Neural cell (in vitro differentiated cells): ENCODE measurements around the gene ABCG2.

Experiments
- CTCF ChIP-seq: fragments of 450-650 bp; IDR thresholded peaks from 2 replicates; pipeline ENCODE4 v1.5.1; 2014; ENCODE audit warnings: antibody characterized with exemption, mild to moderate bottlenecking, moderate library complexity; ENCODE audit not compliant: poor library complexity, severe bottlenecking
- EP300 ChIP-seq: fragments of 450-650 bp; conservative IDR thresholded peaks from 2 replicates; pipeline ENCODE4 v1.6.1; 2014; ENCODE audit warnings: antibody characterized with exemption, mild to moderate bottlenecking, moderate library complexity; ENCODE audit not compliant: poor library complexity, severe bottlenecking
- EZH2 ChIP-seq: fragments of 200-600, 300-800 bp; shearing (Covaris generic), sonication (generic); IDR thresholded peaks from 2 replicates; pipeline ENCODE4 v1.6.1; 2014; ENCODE audit warnings: antibody characterized with exemption, low read length, borderline replicate concordance, mild to moderate bottlenecking; ENCODE audit not compliant: insufficient read depth, poor library complexity, severe bottlenecking
- MXI1 ChIP-seq: fragments of 450-650 bp; conservative IDR thresholded peaks from 2 replicates; pipeline ENCODE4 v1.6.1; 2014; ENCODE audit warnings: antibody characterized with exemption, mild to moderate bottlenecking; ENCODE audit not compliant: poor library complexity, severe bottlenecking
- POLR2AphosphoS5 ChIP-seq: IDR thresholded peaks from 2 replicates; pipeline ENCODE4 v1.6.1; 2012
- RAD21 ChIP-seq: fragments of 450-650 bp; conservative IDR thresholded peaks from 2 replicates; pipeline ENCODE4 v1.6.1; 2014; ENCODE audit warnings: antibody characterized with exemption, mild to moderate bottlenecking, moderate library complexity
- SMC3 ChIP-seq: fragments of 450-650 bp; conservative IDR thresholded peaks from 2 replicates; pipeline ENCODE4 v1.6.1; 2014; ENCODE audit warnings: antibody characterized with exemption, mild to moderate bottlenecking, moderate library complexity; ENCODE audit not compliant: poor library complexity
- TAF1 ChIP-seq: IDR thresholded peaks from 2 replicates; pipeline ENCODE4 v1.6.1; 2012; ENCODE audit warnings: low read depth
- TF ChIP-seq, protein P1 (sequence below): IDR thresholded peaks from 2 replicates; pipeline ENCODE4 v1.6.1; 2012; ENCODE audit warnings: borderline replicate concordance

DNA sequence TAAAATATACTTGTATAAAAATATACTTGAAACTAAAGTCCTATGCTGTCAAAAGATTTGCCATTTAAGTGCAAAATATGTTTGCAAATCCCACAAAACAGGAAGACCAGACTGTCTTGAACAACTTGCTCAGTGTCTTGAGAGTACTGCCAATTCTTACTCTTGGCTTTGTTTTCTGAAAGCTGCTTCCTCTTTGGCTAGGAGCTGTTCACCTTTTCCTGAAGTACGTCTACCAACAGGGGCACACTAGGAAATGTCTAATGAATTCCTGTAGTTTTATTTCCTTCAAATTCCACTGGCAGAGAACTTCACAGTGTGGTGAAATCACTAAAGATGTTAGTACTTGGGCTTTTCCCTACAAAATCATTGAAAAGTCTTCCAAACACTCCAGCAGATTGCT lies 46.4 kb upstream of the ABCG2 start:
- TF ChIP-seq POLR2AphosphoS5 (no peak), CTCF (no peak), SMC3 (no peak), TAF1 (no peak), MXI1 (no peak), EZH2 (no peak), EP300 (no peak), RAD21 (no peak)
- TF ChIP-seq, protein P1, sequence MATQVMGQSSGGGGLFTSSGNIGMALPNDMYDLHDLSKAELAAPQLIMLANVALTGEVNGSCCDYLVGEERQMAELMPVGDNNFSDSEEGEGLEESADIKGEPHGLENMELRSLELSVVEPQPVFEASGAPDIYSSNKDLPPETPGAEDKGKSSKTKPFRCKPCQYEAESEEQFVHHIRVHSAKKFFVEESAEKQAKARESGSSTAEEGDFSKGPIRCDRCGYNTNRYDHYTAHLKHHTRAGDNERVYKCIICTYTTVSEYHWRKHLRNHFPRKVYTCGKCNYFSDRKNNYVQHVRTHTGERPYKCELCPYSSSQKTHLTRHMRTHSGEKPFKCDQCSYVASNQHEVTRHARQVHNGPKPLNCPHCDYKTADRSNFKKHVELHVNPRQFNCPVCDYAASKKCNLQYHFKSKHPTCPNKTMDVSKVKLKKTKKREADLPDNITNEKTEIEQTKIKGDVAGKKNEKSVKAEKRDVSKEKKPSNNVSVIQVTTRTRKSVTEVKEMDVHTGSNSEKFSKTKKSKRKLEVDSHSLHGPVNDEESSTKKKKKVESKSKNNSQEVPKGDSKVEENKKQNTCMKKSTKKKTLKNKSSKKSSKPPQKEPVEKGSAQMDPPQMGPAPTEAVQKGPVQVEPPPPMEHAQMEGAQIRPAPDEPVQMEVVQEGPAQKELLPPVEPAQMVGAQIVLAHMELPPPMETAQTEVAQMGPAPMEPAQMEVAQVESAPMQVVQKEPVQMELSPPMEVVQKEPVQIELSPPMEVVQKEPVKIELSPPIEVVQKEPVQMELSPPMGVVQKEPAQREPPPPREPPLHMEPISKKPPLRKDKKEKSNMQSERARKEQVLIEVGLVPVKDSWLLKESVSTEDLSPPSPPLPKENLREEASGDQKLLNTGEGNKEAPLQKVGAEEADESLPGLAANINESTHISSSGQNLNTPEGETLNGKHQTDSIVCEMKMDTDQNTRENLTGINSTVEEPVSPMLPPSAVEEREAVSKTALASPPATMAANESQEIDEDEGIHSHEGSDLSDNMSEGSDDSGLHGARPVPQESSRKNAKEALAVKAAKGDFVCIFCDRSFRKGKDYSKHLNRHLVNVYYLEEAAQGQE: no peak
